GM12891 (cell line): ENCODE data around the gene MAP3K7CL.

Experiments used
- POLR2A ChIP-seq: IDR thresholded peaks from 2 replicates; pipeline ENCODE4 v1.6.1; 2011; ENCODE audit warnings: low read depth, low read length, control low read depth
- POLR2AphosphoS5 ChIP-seq: IDR thresholded peaks from 2 replicates; pipeline ENCODE4 v1.6.1; 2011; ENCODE audit warnings: low read depth, low read length, control low read depth

GRCh38 chr21:29151931-29152330 is 21.5 kb downstream of the MAP3K7CL start:
- TF ChIP-seq POLR2A (no peak), POLR2AphosphoS5 (no peak)
